IPS-NIHi7 (cell line): ENCODE measurements around the gene NTN1.
"Not testable (repeated sequence)": the region's sequence is repeated elsewhere in the genome, so short reads cannot be mapped to it uniquely, and the experiment has no call there.

Experiments used
- DNase-seq: peaks from one replicate; pipeline ENCODE4 v3.0.0; 2012; ENCODE audit warnings: mixed read lengths; ENCODE audit errors: extremely low spot score

Gene NTN1

DNA sequence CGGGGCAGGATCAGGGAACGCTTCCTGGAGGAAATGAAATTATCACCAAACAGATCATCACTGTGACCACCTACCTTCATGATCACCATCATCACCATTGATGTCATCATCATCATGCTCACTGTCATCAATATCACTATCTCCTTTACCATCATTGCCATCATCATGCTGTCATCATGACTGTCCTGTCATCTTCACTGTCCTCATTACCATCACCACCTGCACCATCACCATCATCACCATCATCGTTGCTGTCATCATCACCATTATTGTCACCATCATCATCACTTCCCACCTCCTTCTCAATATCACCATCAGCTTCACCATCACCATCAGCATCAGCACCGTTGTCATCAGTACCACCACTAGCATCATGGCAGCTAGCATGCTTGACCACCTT lies 65.3 kb downstream of the NTN1 start:
- DNase-seq, result no peak

GRCh38 chr17:9087921-9088320 lies 66.6 kb downstream of the NTN1 start:
- DNase-seq, result peak; percentile 2

- DNase-seq, result peak; percentile 3
These were observed 69.4 kb downstream of the NTN1 start for GRCh38 chr17:9090641-9091096.

DNA sequence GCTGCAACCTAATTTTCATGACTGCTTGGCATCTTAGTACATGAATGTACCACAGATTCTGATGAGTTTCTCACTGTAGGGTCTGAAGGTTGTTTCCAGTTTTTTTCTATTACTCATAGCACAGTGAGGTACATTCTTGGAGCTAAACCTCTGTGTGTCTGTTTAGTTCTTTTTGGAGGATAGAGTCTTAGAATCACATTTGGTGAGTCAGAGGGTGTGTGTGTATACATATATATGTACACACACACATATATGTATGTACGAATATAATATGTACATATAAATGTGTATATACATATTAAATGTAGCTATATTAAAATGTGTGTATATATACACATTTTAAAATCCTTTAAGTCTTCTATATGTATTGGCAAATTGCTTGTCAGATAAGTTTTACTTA lies 72.9 kb downstream of the NTN1 start:
- DNase-seq, result no peak

DNA sequence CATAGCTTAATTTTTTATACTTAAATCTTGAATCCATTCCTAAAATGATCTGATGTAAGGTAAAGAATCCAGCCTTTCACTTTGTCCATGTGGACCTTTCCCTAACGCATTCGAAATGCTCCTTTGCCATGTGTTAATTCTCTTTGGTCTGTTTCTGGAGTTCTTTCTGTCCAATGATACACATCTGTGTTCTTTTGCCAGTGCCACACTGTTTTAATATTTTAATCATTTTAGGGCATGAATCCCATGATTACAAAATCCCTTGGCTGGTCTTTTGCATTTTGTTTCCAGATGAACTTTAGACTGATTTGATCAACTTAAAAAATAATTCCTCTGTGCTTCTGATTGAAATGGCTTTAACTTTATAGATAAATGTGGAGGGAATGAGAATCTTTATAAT lies 74.1 kb downstream of the NTN1 start:
- DNase-seq, result no peak

- no peak for DNase-seq
These were observed 77.0 kb downstream of the NTN1 start for GRCh38 chr17:9098242-9098825.

DNA sequence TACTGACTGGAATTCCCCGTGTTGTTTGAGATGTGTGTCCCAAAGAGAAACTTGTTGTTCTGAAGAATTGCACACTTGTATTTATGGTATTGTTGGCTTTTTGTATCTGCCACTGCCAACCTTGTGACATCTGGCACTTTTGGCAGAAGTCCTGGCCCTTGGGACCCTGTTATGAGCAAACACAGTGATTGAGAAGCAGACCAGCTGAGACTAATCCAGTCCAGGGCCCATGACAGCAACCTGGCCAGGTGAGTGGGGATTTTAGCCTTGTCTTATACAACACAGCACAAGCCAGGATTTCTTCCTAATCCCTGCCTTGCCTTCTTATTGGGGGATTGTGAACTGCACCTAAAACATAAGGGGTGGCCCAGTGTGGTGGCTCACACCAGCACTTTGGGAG lies 80.0 kb downstream of the NTN1 start:
- no peak for DNase-seq

DNA sequence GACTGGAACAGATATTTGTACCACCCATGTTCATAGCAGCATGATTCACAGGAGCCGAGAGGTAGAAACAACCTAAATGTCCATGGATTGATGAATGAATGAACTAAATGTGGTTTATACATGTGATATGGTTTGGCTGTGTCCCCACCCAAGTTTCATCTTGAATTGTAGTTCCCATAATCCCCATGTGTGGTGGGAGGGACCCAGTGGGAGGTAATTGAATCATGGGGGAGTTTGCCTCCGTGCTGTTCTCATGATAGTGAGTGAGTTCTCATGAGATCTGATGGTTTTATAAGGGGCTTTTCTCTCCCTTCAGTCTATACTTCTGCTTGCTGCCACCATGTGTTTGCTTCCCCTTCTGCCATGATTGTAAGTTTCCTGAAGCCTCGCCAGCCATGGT lies 81.9 kb downstream of the NTN1 start:
- DNase-seq, result not testable (repeated sequence)

DNA sequence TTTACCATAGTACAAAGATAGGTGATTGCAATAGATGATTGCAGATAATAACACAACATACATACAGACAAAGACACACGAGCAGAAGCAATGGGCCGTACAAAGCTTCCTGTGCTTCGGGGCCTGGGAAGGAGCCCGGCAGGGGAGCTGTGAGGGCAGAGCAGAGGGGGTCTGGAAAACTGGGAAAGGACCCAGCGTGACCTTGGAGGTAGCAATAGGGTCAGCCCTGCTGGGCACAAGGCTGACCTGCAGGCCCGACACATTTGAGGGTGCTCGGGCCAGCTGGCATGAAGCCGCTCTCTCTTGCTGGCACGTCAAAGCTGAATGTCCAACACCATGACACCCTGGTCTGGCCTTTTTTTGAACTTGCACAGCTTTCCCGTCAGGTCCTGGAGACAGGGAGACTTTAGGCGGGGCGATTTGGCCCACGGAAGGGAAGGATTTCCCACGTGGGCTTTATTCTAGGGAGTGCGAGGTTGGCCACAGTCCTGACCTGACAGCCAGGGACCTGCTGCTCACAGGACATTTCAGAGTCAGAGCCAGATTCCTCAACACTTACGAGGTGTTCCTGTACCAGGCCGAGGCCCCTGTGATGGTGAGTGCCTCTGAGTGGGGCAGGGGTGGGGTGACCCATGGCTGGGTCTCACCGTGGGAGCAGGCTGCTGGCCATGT lies 83.2 kb downstream of the NTN1 start:
- peak; percentile 4 for DNase-seq

- DNase-seq, result peak; percentile 8
These were observed 84.0 kb downstream of the NTN1 start for GRCh38 chr17:9105068-9105868.

- not testable (repeated sequence) for DNase-seq
These were observed 85.0 kb downstream of the NTN1 start for GRCh38 chr17:9106278-9106677.

GRCh38 chr17:9107527-9107926 lies 86.2 kb downstream of the NTN1 start:
- no peak for DNase-seq

DNA sequence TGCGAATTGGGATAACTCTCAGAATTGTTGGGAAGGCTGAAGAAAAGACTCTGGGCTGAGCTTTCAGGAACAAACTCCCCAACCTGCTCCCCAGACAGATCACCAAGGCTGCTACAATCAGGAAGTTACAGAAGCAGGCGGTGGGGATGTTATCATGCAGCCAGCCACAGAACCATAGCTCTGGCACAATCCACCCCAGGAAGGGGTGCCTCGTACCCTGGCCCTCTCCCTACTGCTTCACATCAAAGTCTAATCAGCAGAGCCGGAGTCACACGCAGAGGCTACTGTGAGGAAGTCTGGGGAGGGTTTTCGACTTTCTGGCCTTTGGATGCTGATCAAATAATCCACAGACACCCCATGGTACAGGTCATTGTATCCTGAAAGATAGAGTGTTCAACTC lies 86.8 kb downstream of the NTN1 start:
- DNase-seq, result peak; percentile 6

DNA sequence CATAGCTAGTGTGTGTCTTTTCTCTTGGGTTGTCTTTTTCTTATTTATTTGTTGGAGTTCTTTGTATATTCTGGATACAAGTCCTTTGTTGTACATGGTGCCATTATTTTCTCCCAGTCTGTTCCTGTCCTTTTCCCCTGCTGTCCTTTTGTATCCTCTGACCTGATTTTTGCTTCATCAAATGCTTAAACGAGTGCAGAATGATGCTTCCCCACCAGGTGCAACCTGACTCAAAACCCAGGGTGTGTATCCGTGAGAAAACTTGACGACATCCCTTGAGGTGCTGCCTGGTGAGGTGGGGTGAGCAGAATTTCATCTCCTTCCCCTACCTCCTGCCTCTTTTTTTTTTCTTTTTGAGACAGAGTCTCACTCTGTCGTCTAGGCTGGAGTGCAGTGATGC lies 88.6 kb downstream of the NTN1 start:
- peak; percentile 12 for DNase-seq

DNA sequence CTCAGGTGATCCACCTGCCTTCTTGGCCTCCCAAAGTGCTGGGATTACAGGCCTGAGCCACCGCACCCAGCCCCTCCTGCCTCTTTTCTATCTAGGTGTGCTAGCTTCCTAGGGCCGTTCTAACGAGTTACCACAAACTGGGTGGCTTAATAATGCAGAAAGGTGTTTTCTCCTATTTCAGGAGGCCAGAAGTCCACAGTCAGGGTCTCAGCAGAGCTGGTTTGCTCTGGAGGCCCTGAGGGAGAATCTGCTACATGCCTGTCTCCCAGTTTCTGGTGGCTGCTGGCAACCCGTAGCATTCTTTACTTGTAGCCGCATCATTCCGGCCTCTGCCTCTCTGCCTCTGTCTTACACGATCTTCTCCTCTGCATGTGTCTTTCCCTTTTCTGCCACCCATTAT lies 89.2 kb downstream of the NTN1 start:
- peak; percentile 5 for DNase-seq

GRCh38 chr17:9115214-9116191 lies 94.2 kb downstream of the NTN1 start:
- peak; percentile 88 for DNase-seq

GRCh38 chr17:9116311-9116835 lies 95.1 kb downstream of the NTN1 start:
- DNase-seq, result peak; percentile 14

DNA sequence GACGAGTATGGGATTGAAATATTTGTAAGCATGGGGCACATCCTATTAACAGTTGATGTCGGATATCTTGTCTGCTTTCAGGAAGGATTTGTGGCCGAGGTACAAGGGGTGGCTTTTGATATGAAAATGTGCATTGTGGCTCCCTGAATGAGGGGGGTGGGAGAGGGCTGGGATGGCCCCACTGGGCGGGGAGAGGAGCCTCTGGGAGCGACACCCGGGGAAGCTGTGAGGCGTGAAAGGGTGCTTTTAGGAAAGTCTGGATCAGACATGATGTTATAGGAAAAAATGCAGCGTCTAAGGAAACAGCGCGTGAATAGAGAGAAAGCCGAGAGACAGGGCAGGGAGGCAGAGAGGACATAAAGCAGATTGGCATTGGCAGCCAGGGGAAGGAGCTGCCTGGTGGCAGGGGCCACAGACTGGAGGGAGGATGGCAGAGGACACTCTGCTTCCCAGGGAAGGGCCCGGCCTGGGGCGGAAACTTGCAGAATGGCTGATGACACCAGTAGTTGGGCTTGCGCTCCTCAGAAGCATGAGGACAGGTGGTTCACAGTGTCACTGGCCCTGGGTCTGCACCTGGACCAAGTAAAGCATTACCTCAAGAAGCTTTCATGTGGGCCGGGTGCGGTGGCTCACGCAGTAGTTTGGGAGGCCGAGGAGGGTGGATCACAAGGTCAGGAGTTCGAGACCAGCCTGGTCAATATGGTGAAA lies 95.7 kb downstream of the NTN1 start:
- DNase-seq, result peak; percentile 10

- DNase-seq, result peak; percentile 68
These were observed 99.2 kb downstream of the NTN1 start for GRCh38 chr17:9120471-9120870.

DNA sequence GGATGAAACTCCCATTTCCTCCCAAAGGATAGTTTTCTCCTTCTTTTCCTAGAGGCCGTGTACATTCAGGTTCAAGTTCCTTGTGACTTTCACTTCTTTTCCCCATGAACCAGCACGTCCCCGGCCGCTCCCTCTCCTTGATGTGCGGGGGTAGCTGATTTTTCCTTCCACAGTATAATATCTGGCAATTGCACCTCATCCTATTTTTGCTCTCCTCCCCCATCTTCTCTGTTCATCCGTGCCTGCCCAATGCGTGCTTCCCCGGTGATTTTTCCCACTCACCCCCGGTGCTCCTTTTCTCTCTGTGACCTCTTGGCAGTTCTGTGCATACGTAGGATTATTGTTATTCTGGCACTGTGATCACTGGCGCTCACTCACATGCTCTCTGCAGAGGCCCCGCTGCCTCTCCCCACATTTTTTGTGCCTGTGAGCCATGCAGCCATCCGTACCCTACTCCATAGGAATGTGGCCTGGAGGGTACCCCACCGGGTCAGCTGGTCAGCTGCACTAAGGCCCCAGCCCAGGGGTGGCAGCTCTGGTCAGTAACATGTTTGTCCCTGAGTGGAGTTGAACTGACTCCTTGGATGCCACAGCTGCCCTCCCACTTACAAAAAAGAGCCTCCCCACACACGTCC lies 100.0 kb downstream of the NTN1 start:
- no peak for DNase-seq
